GM12892 (cell line): ENCODE data around the gene GAB2.

ENCODE experiments used
- POLR2A ChIP-seq: IDR thresholded peaks from 2 replicates; pipeline ENCODE4 v1.6.1; 2011; ENCODE audit warnings: low read depth, low read length, control low read depth
- TAF1 ChIP-seq: IDR thresholded peaks from 2 replicates; pipeline ENCODE4 v1.6.1; 2011; ENCODE audit warnings: low read depth, mild to moderate bottlenecking, control low read depth, low read length, borderline replicate concordance

DNA sequence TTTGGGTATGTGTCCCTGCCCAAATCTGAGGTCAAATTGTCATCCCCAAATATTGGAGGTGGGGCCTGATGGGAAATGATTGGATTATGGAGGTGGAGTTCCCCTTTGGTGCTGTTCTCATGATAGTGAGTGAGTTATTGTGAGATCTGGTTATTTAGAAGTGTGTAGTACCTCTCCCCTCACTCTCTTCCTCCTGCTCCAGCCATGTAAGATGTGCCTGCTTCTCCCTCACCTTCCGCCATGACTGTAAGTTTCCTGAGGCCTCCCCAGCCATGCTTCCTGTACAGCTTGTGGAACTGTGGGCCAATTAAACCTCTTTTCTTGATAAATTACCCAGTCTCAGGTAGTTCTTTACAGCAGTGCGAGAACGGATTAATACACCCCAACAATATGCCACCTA is 9.0 kb downstream of the GAB2 start:
- TF ChIP-seq POLR2A: no peak
- TF ChIP-seq TAF1: no peak
